Endothelial cell of umbilical vein (primary cell): ENCODE measurements around the gene ZNF385D. TPM values are rescaled to one million over a fixed set of nuclear protein-coding genes. Genes with fewer than 3 reads are reported as not detected.

Experiments used
- BruUV-seq: library from RNA; stranded (reverse); fragments of 400-500 nt; replicated peaks from 2 replicates; lab custom pipeline; 2021; lab: Mats Ljungman, UMichigan
- CTCF ChIA-PET: fragments of 300-600, 350-600 bp; sonication (Branson Sonifier 250); formaldehyde crosslinking; loops from one replicate; lab custom pipeline; 2021; ENCODE audit warnings: antibody characterized with exemption, inconsistent platforms; lab: Charles Lee
- POLR2A ChIA-PET: fragments of 300-600, 350-600 bp; sonication (Branson Sonifier 250); formaldehyde crosslinking; loops from one replicate; lab custom pipeline; 2021; ENCODE audit warnings: antibody characterized with exemption, inconsistent platforms; lab: Charles Lee
- DNase-seq: peaks from one replicate; pipeline ENCODE4 v3.0.0-alpha.2; 2011; ENCODE audit warnings: low read depth, low spot score
- FAIRE-seq: peaks from 2 replicates; lab custom pipeline; 2011; peaks lifted over from hg19 to GRCh38; lab: Jason Lieb, UNC
- H2AFZ ChIP-seq: 2 replicates; pipeline ENCODE4 v1.6.0; 2012; ENCODE audit warnings: low read depth, low read length, control low read depth, inconsistent platforms
- H3K27ac ChIP-seq: 2 replicates; pipeline ENCODE4 v1.5.1; 2011; ENCODE audit warnings: low read depth, mild to moderate bottlenecking, control low read depth, low read length, moderate library complexity; ENCODE audit not compliant: insufficient read depth
- H3K27me3 ChIP-seq, 2 experiments: 2 replicates each; pipeline versions ENCODE4 v1.6.0 to v1.6.1; 2011; ENCODE audit warnings: low read length in 2 of 2, mixed read lengths in 1 of 2; ENCODE audit not compliant: control insufficient read depth in 2 of 2, insufficient read depth in 2 of 2
- H3K36me3 ChIP-seq, 2 experiments: 2 replicates in 1 of 2; 3 replicates in 1 of 2; pipeline ENCODE4 v1.5.1; 2011; ENCODE audit warnings: low read length in 2 of 2, mild to moderate bottlenecking in 1 of 2, moderate library complexity in 1 of 2; ENCODE audit not compliant: control insufficient read depth in 2 of 2, insufficient read depth in 2 of 2; ENCODE audit errors: extremely low read depth in 1 of 2
- H3K4me1 ChIP-seq: 3 replicates; pipeline ENCODE4 v1.5.1; 2011; ENCODE audit warnings: mild to moderate bottlenecking, low read length; ENCODE audit not compliant: control insufficient read depth, insufficient read depth; ENCODE audit errors: extremely low read depth
- H3K4me2 ChIP-seq: 2 replicates; pipeline ENCODE4 v1.6.1; 2011; ENCODE audit warnings: low read length, control low read depth, mixed read lengths; ENCODE audit not compliant: insufficient read depth
- H3K4me3 ChIP-seq, 3 experiments: fragments of 200-600 bp in 1 of 3; sonication (generic), shearing (Covaris generic) in 1 of 3; replicated peaks in 1 of 3; 2 replicates each; pipeline ENCODE4 v1.5.1; 2011 to 2016; ENCODE audit warnings: control low read depth in 3 of 3, low read length in 3 of 3, mild to moderate bottlenecking in 2 of 3, inconsistent platforms in 1 of 3, low read depth in 1 of 3, moderate library complexity in 1 of 3; ENCODE audit not compliant: insufficient read depth in 1 of 3
- H3K79me2 ChIP-seq: 2 replicates; pipeline ENCODE4 v1.6.0; 2012; ENCODE audit warnings: low read length, inconsistent platforms; ENCODE audit not compliant: control insufficient read depth, insufficient read depth
- H3K9ac ChIP-seq: replicated peaks from 2 replicates; pipeline ENCODE3; 2011; ENCODE audit warnings: low read length, control low read depth; ENCODE audit not compliant: insufficient read depth; ENCODE audit errors: extremely low read depth
- H3K9me1 ChIP-seq: replicated peaks from 3 replicates; pipeline ENCODE4 v1.6.0; 2011; ENCODE audit warnings: mild to moderate bottlenecking, low read length; ENCODE audit not compliant: control insufficient read depth, insufficient read depth; ENCODE audit errors: extremely low read depth
- H3K9me3 ChIP-seq: replicated peaks from 2 replicates; pipeline ENCODE4 v1.5.1; 2012; ENCODE audit warnings: low read length, inconsistent platforms; ENCODE audit not compliant: control insufficient read depth, insufficient read depth
- H4K20me1 ChIP-seq: replicated peaks from 2 replicates; pipeline ENCODE3; 2011; ENCODE audit warnings: mild to moderate bottlenecking, low read length; ENCODE audit not compliant: control insufficient read depth, insufficient read depth; ENCODE audit errors: extremely low read depth
- EZH2 ChIP-seq: IDR thresholded peaks from 2 replicates; pipeline ENCODE4 v1.6.1; 2012; ENCODE audit warnings: borderline replicate concordance, low read depth, mild to moderate bottlenecking, moderate library complexity, low read length, inconsistent platforms; ENCODE audit not compliant: severe bottlenecking
- FOS ChIP-seq: IDR thresholded peaks from 2 replicates; pipeline ENCODE4 v1.6.1; 2011; ENCODE audit warnings: mild to moderate bottlenecking, low read length, moderate library complexity, borderline replicate concordance; ENCODE audit not compliant: insufficient read depth
- GATA2 ChIP-seq: IDR thresholded peaks from 2 replicates; pipeline ENCODE4 v1.7.0; 2011; ENCODE audit warnings: low read depth, mild to moderate bottlenecking, moderate library complexity, mixed read lengths, low read length; ENCODE audit not compliant: insufficient read length, insufficient read depth
- JUN ChIP-seq: IDR thresholded peaks from 2 replicates; pipeline ENCODE4 v1.6.1; 2011; ENCODE audit warnings: borderline replicate concordance, low read depth; ENCODE audit not compliant: insufficient read length, insufficient read depth
- MYC ChIP-seq: IDR thresholded peaks from one replicate; pipeline ENCODE4 v1.6.1; 2011; ENCODE audit warnings: mild to moderate bottlenecking, low read depth, low read length
- POLR2A ChIP-seq: IDR thresholded peaks from 2 replicates; pipeline ENCODE4 v1.6.1; 2012; ENCODE audit warnings: low read depth, mild to moderate bottlenecking, control low read depth, low read length
- POLR2AphosphoS5 ChIP-seq: IDR thresholded peaks from 2 replicates; pipeline ENCODE4 v1.6.1; 2012; ENCODE audit warnings: low read depth, mild to moderate bottlenecking, control low read depth, low read length, moderate library complexity; ENCODE audit not compliant: insufficient read depth
- dilution Hi-C: fragments of 300-500 bp; cut with MboI; formaldehyde crosslinking; loops from one replicate; pipeline ENCODE4 v1.15.0; 2019; ENCODE audit warnings: low sequenced_read_pairs; ENCODE audit not compliant: extremely low pct_ligation_motif_present
- intact Hi-C: fragments of 100-400 bp; cut with micrococcal nuclease; formaldehyde crosslinking; loops from one replicate; pipeline ENCODE4 v1.10.0; 2022
- polyA plus RNA-seq, 4 experiments: library from polyadenylated mRNA; depleted of rRNA in 3 of 4; stranded (reverse) in 3 of 4; unstranded in 1 of 4; fragments of >200 nt; gene quantifications; 2 replicates each; pipeline versions ENCODE4 v1.2.1 to v1.2.3, GENCODE V29; 2011 to 2012; ENCODE audit warnings: missing spikeins in 1 of 4
- total RNA-seq: library from RNA; stranded (reverse); gene quantifications from 2 replicates; pipeline ENCODE4 v1.2.3, GENCODE V29; 2021
- TF ChIP-seq, protein P1 (sequence below): IDR thresholded peaks from 2 replicates; pipeline ENCODE4 v1.6.1; 2011; ENCODE audit not compliant: insufficient read depth, insufficient read length
- TF ChIP-seq, protein P2 (sequence below), 2 donors: IDR thresholded peaks; 1 replicate in 1 of 2; 2 replicates in 1 of 2; pipeline ENCODE4 v1.5.1; 2011; ENCODE audit warnings: low read length in 2 of 2, mild to moderate bottlenecking in 2 of 2, moderate library complexity in 2 of 2, control low read depth in 1 of 2, inconsistent platforms in 1 of 2, low read depth in 1 of 2; ENCODE audit not compliant: insufficient read depth in 1 of 2; ENCODE audit errors: extremely low read depth in 1 of 2

ZNF385D gene
- total and polyA plus RNA-seq, 2 donors (not counting 3 experiments of a cell fraction or from before 2014, with no cell fraction given): not detected

DNA sequence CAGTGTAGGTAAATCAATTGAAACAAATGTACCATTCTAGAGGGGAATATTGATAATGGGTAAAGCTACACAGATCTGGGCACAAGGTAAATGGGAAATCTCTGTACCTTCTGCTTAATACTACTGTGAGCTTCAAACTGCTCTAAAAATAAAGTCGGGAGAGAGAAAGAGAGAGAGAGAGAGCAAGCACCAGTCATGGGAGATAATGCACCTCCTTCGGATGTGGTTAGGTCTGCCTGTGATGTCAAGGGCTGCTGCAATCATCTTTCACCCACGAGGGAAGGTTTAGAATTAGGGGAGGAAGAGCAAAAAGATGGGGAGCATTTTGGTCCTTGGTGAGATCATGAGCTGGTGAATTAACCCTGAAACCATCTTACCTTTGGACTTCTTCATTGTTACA is 219.1 kb downstream of the ZNF385D start:
- DNase-seq (no peak), FAIRE-seq (no peak)
- BruUV-seq: no TSS peak
- POLR2A ChIA-PET: no interaction called here
- Histone ChIP-seq H3K27ac (no peak overlapping the region), H3K4me1 (no peaks in the 10 kb centered on the region), H3K4me3 (no peak overlapping the region), H3K9me3 (no peaks in the 10 kb centered on the region), H3K79me2 (no peaks in the 10 kb centered on the region), H2AFZ (no peak overlapping the region), H3K9ac (no peak overlapping the region), H3K9me1 (no peaks in the 10 kb centered on the region), H3K4me2 (no peak overlapping the region), H3K36me3 (no peaks in the 10 kb centered on the region), H4K20me1 (no peaks in the 10 kb centered on the region), H3K27me3 (no peaks in the 10 kb centered on the region)
- intact Hi-C loops: no loop called here
- no peak for TF ChIP-seq EZH2
- no peak for TF ChIP-seq GATA2
- TF ChIP-seq, protein P1, sequence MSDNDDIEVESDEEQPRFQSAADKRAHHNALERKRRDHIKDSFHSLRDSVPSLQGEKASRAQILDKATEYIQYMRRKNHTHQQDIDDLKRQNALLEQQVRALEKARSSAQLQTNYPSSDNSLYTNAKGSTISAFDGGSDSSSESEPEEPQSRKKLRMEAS: no peak
- TF ChIP-seq JUN: no peak
- no peak for TF ChIP-seq POLR2A
- TF ChIP-seq POLR2AphosphoS5: no peak
- TF ChIP-seq, protein P2, sequence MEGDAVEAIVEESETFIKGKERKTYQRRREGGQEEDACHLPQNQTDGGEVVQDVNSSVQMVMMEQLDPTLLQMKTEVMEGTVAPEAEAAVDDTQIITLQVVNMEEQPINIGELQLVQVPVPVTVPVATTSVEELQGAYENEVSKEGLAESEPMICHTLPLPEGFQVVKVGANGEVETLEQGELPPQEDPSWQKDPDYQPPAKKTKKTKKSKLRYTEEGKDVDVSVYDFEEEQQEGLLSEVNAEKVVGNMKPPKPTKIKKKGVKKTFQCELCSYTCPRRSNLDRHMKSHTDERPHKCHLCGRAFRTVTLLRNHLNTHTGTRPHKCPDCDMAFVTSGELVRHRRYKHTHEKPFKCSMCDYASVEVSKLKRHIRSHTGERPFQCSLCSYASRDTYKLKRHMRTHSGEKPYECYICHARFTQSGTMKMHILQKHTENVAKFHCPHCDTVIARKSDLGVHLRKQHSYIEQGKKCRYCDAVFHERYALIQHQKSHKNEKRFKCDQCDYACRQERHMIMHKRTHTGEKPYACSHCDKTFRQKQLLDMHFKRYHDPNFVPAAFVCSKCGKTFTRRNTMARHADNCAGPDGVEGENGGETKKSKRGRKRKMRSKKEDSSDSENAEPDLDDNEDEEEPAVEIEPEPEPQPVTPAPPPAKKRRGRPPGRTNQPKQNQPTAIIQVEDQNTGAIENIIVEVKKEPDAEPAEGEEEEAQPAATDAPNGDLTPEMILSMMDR (IDR thresholded peaks at IDR 0.05; ENCODE audit: extremely low read depth in 1 of 2, insufficient read depth in 1 of 2, low read depth in 1 of 2, low read length in 2 of 2): no peak
- no peak for TF ChIP-seq MYC
- TF ChIP-seq FOS: no peak
- CTCF ChIA-PET: no interaction called here
- dilution Hi-C loops: no loop called here
